ENCODE data around the gene SRI. TPM values are rescaled to one million over a fixed set of nuclear protein-coding genes. Genes with fewer than 3 reads are reported as not detected.

Gene SRI
- total RNA-seq, 3 donors from 2014 or later = 69.1 to 115 (median 90.9) TPM

DNA sequence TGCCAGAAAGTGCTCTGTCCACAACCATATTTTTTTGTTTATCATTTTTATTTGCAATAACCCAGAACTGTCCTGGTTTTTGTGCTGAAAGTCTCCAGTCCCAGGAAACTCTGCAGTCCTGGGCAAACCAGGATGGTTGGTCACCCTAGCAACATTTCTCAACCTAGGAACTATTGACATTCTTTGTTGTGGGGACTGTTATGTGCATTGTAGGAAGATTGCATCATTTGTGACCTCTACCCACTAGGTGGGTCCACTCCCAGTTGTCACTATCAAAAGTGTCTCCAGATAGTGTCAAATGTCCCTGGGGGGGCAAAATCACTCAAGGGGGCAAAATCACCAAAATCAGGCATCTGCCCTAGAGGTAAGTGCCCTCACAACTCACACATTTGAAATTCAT, 14.0 kb upstream of the SRI start:
- H3K27ac ChIP-seq = no peak overlapping the region
- no peaks in the 10 kb centered on the region for H3K4me1 ChIP-seq
- no peaks in the 10 kb centered on the region for H3K36me3 ChIP-seq
- no peaks in the 10 kb centered on the region for H3K9me3 ChIP-seq
- TF ChIP-seq, protein P1, sequence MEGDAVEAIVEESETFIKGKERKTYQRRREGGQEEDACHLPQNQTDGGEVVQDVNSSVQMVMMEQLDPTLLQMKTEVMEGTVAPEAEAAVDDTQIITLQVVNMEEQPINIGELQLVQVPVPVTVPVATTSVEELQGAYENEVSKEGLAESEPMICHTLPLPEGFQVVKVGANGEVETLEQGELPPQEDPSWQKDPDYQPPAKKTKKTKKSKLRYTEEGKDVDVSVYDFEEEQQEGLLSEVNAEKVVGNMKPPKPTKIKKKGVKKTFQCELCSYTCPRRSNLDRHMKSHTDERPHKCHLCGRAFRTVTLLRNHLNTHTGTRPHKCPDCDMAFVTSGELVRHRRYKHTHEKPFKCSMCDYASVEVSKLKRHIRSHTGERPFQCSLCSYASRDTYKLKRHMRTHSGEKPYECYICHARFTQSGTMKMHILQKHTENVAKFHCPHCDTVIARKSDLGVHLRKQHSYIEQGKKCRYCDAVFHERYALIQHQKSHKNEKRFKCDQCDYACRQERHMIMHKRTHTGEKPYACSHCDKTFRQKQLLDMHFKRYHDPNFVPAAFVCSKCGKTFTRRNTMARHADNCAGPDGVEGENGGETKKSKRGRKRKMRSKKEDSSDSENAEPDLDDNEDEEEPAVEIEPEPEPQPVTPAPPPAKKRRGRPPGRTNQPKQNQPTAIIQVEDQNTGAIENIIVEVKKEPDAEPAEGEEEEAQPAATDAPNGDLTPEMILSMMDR (IDR thresholded peaks at IDR 0.05) = no peak
- TF ChIP-seq POLR2AphosphoS5 (IDR thresholded peaks at IDR 0.05) (no peak), POLR2A (IDR thresholded peaks at IDR 0.05) (no peak)
- intact Hi-C loops (cut with DNase I; ENCODE audit: low total_unique reads) = no loop called here
- H3K4me3 ChIP-seq = no peak overlapping the region
- no peaks in the 10 kb centered on the region for H3K27me3 ChIP-seq
- no peak for DNase-seq (ENCODE audit: low spot score in 2 of 2)

DNA sequence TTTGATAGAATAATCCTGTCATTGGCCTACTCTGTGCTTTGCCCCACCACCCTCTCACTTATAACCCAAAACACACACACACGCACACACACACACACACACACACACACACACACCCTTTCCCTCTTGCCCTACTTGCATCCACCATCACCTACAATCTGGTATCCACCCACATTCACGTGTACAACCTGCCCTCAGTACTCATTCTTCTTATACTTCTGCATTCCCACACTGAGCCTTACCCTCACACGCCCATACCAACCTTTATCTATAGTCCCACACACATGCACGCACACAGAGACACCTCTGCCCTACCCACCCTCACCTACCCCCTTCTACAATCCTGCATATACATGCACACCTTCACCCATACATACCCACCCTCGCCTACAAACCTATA, 10.8 kb upstream of the SRI start:
- Histone ChIP-seq H3K9me3 (no peaks in the 10 kb centered on the region), H3K4me1 (no peaks in the 10 kb centered on the region), H3K27ac (no peak overlapping the region), H3K4me3 (no peak overlapping the region), H3K36me3 (no peaks in the 10 kb centered on the region), H3K27me3 (no peaks in the 10 kb centered on the region)
- intact Hi-C loops (cut with DNase I; ENCODE audit: low total_unique reads) = no loop called here
- TF ChIP-seq POLR2A (IDR thresholded peaks at IDR 0.05) (no peak), POLR2AphosphoS5 (IDR thresholded peaks at IDR 0.05) (no peak)
- TF ChIP-seq, protein P1 (IDR thresholded peaks at IDR 0.05) = no peak
- no peak for DNase-seq (ENCODE audit: low spot score in 2 of 2)

DNA sequence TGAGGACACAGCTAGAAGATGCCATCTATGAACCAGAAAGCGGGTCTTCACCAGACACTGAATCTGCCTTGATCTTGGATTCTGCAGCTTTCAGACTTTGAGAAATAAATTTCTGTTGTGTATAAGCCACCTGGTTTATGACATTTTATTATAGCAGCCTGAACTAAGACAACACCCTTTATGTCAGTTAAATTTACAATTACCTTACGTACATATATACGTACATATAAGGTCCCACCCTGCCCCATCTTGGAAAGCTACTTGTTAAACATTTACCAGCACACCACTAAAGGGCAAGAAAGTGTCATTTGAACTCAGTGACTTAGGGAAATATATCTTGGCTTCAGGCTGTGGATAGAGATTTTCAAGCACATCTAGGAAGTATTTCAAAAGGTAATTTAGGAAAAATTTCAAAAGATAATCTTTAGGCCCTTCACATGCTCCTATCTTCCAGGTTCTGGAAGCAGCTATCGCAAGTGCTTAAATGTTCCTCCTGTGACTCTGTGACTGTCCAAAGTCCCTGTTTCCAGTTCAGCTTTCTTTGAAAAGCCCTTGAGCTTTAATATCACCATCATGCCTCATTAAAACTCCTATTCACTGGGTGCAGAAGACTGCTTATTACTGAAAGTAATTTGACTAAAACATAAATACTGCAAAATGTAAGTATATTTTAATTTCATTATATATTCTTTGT, 9.6 kb upstream of the SRI start:
- intact Hi-C loops (cut with DNase I; ENCODE audit: low total_unique reads) = no loop called here
- Histone ChIP-seq H3K36me3 (no peaks in the 10 kb centered on the region), H3K4me3 (no peak overlapping the region), H3K9me3 (no peaks in the 10 kb centered on the region), H3K27ac (no peak overlapping the region), H3K27me3 (no peaks in the 10 kb centered on the region), H3K4me1 (no peaks in the 10 kb centered on the region)
- TF ChIP-seq, protein P1 (IDR thresholded peaks at IDR 0.05) = no peak
- TF ChIP-seq POLR2AphosphoS5 (IDR thresholded peaks at IDR 0.05) = no peak
- no peak for TF ChIP-seq POLR2A (IDR thresholded peaks at IDR 0.05)
- no peak for DNase-seq (ENCODE audit: low spot score in 2 of 2)

DNA sequence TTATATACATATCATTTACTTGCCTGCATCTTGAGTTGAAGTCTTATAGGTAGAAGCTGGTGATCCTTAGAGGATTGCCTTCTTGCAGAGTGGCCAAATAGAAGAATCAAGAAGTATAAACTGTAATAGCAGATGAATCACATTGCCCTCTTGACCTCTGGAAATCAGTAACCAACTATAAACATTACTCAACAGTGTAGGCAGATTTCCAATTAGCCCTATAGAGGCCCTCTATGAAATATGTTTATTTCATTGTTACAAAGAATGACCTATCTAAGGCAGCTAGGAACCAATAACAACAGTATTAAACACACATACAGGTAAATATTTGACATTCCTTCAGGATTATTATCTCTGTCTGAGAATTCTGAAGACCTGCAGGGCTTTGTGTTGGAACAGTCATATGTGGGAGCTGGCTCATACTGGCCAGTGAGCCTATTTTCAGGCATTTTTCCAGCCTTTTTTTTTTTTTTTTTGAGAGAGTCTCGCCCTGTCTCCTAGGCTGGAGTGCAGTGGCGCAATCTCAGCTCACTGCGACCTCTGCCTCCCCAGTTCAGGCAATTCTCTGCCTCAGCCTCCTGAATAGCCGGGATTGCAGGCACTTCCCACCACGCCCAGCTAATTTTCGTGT, 7.2 kb upstream of the SRI start:
- H3K4me1 ChIP-seq = no peaks in the 10 kb centered on the region
- H3K4me3 ChIP-seq = no peak overlapping the region
- H3K36me3 ChIP-seq = no peaks in the 10 kb centered on the region
- no peaks in the 10 kb centered on the region for H3K9me3 ChIP-seq
- intact Hi-C loops (cut with DNase I; ENCODE audit: low total_unique reads) = no loop called here
- peak overlapping the region in 1 of 2 donors; percentile 20 for H3K27ac ChIP-seq
- TF ChIP-seq POLR2AphosphoS5 (IDR thresholded peaks at IDR 0.05) (no peak), POLR2A (IDR thresholded peaks at IDR 0.05) (no peak)
- TF ChIP-seq, protein P1 (IDR thresholded peaks at IDR 0.05) = no peak
- H3K27me3 ChIP-seq = no peaks in the 10 kb centered on the region
- DNase-seq (ENCODE audit: low spot score in 2 of 2) = no peak

DNA sequence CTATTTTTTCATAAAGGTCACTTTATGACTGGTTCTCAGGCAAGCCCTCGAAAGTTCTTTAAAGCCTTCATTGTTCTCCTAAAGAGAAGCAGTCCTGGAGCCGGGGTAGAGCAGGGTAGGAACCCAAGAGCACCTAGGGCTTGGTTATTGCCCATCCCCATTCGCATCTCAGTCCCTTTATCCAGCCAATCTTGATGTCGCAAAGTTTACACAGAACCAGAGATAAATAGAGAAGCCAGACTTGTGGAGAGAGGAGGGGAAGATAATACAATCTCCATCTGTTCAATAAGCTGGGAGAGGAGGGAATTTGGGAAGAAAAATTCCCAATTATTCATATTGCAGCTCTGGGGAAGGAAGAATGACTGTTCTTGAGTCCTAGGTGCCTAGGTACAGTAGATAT, 6.4 kb upstream of the SRI start:
- H3K27ac ChIP-seq = peak overlapping the region in 1 of 2 donors; percentile 19
- H3K9me3 ChIP-seq = no peaks in the 10 kb centered on the region
- no peak for DNase-seq (ENCODE audit: low spot score in 2 of 2)
- intact Hi-C loops (cut with DNase I; ENCODE audit: low total_unique reads) = no loop called here
- H3K4me1 ChIP-seq = no peaks in the 10 kb centered on the region
- H3K36me3 ChIP-seq = no peaks in the 10 kb centered on the region
- H3K4me3 ChIP-seq = no peak overlapping the region
- H3K27me3 ChIP-seq = no peaks in the 10 kb centered on the region
- TF ChIP-seq POLR2AphosphoS5 (IDR thresholded peaks at IDR 0.05) = no peak
- TF ChIP-seq, protein P1 (IDR thresholded peaks at IDR 0.05) = no peak
- no peak for TF ChIP-seq POLR2A (IDR thresholded peaks at IDR 0.05)
